ENCODE measurements around the gene FBXO46.

FBXO46 gene, protein sequence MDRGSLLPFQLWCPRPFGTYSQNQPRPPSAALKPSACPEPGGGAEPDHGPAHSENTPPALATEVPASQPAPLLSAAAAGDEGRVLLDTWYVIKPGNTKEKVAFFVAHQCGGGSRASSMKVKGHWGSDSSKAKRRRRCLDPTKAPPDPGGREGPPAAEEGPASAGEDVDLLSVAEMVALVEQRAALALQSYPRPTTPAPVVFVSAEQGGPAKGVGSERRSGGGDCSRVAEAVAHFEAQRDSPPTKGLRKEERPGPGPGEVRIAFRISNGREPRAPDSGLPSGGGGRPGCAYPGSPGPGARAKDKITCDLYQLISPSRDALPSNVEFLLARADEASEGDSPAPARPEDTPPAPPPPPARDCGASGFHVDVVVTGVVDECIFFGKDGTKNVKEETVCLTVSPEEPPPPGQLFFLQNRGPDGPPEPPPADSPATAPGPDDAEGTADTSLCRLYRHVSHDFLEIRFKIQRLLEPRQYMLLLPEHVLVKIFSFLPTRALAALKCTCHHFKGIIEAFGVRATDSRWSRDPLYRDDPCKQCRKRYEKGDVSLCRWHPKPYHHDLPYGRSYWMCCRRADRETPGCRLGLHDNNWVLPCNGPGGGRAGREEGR

DNA sequence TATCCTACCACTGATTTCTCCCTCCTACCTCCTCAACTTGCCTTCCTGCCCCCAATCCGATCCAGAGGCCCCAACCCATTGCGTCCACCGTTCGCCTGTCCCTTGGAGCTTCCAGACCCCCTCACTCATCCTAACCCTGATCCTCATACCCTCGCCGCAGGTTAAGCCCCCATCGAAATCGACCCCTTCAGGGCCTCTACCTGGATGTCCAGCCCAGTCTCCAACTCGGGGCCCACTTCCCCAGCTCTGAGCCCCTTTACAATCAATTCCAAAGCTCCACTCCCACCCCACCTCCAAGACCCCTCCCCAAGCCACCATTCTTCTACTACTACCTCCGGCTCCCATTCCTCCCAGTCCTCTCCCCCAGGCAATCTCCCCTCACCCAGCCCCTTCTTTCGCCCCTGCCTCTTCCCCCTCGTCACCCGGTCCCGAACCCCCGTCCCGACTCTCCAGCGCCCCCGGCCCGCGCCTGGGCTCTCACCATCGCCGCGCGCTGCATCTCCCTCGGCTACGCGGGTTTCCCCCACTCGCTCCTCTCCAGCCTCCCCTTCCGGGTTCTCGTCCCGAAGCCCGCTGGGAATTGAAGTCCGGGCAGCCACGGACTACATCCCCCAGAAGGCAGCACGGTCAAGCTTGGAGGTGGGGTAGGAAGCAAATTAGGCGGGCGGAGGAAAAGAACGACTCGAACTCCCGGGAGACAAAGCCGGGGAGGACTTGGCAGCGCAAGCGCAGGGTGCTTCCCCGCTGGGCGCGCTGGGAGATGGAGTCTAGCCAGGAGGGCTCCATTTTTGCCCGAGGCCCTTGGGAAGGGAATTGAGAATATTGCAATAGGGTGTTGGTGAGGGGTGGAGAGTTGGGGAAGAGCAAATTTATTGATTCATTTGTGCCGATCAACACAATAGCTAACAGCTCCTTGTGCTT, at the start of gene FBXO46:
Gene FBXO46 (minus strand): TSS at position 529 of the 921 bp plus-strand sequence. CDS start 17,401 bp downstream, outside the sequence.
- H3K9ac ChIP-seq (ENCODE audit: low read length): peak within 1 kb of the TSS; percentile 42
- H3K27ac ChIP-seq (ENCODE audit: low read depth, low read length): peak within 1 kb of the TSS; percentile 52
- no peaks in the 10 kb centered on the region for H3K36me3 ChIP-seq (ENCODE audit: control insufficient read depth, insufficient read depth, low read length)
- H3K4me3 ChIP-seq (ENCODE audit: low read length): peak within 1 kb of the TSS; percentile 84
- peaks cover 8% of the 10 kb centered on the region for H3K4me1 ChIP-seq (ENCODE audit: control insufficient read depth, insufficient read depth, low read length)
- no peaks in the 10 kb centered on the region for H3K27me3 ChIP-seq (ENCODE audit: control insufficient read depth, insufficient read depth, low read length)

DNA sequence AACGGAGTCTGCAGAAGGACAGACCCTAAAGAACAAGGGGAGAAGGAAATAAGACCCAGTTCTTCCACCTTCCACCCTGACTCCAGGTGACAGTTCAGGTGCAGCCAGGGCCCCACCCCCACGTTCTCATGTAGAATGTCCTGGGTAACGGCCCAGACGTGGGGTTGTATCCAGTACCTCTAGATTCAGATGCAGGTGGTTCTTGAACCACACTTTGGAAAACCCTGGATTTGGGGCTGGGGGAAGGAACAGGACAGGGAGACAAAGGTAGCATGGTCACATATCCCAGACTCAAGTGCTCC, 49.4 kb upstream of the FBXO46 start:
- Histone ChIP-seq H3K9ac (ENCODE audit: low read length) (no peak overlapping the region), H3K27me3 (ENCODE audit: control insufficient read depth, insufficient read depth, low read length) (no peaks in the 10 kb centered on the region), H3K4me3 (ENCODE audit: low read length) (peak overlapping the region; percentile 84), H3K27ac (ENCODE audit: low read depth, low read length) (peak overlapping the region; percentile 94), H3K36me3 (ENCODE audit: control insufficient read depth, insufficient read depth, low read length) (peaks cover 14% of the 10 kb centered on the region), H3K4me1 (ENCODE audit: control insufficient read depth, insufficient read depth, low read length) (peaks cover 31% of the 10 kb centered on the region)

DNA sequence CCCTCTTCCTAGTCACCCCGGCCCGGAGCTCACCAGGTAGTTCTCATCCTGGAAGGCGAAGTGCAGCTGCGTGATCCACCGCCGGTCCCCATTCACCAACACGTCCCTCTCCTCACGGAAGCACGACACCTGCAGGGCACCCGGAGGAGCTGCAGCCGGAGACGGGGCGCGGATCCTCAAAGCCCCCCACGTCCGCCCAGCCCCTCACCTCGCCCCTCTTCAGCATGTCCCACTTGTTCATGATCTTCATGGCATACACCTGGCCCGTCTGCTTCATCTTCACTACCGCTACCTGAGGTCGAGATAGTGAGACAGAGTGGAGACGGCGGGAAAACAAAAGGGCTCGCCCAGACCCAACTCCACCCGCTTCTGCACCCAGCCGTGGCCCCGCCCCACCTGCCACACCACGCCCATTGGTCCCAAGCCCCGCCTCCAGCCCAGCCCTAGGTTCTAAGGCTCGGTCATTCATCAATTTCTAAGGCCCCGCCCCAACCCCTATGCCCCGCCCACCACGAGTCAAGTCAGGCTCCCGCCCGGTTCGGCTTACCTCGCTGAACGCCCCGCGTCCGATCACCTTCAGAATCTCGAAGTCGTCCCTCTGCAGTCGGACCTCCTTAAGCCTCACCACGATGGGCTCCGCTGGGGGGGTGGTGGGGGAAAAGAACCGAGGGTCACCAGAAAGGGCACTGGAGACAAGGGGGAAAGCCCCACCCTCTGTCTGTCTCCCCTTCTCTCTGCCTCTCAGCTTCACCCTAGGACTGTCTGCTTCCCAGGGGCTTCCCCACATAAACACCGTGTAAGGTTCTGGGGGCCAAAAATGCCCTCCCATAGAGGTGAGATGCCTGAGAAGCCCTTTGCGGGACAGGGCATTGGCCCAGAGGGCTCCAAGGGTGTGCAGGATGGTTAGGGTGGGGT, 48.8 kb upstream of the FBXO46 start:
- H3K4me3 ChIP-seq (ENCODE audit: low read length): peak overlapping the region; percentile 84
- H3K9ac ChIP-seq (ENCODE audit: low read length): no peak overlapping the region
- no peaks in the 10 kb centered on the region for H3K27me3 ChIP-seq (ENCODE audit: control insufficient read depth, insufficient read depth, low read length)
- H3K36me3 ChIP-seq (ENCODE audit: control insufficient read depth, insufficient read depth, low read length): peaks cover 13% of the 10 kb centered on the region
- peak overlapping the region; percentile 94 for H3K27ac ChIP-seq (ENCODE audit: low read depth, low read length)
- H3K4me1 ChIP-seq (ENCODE audit: control insufficient read depth, insufficient read depth, low read length): peaks cover 25% of the 10 kb centered on the region

DNA sequence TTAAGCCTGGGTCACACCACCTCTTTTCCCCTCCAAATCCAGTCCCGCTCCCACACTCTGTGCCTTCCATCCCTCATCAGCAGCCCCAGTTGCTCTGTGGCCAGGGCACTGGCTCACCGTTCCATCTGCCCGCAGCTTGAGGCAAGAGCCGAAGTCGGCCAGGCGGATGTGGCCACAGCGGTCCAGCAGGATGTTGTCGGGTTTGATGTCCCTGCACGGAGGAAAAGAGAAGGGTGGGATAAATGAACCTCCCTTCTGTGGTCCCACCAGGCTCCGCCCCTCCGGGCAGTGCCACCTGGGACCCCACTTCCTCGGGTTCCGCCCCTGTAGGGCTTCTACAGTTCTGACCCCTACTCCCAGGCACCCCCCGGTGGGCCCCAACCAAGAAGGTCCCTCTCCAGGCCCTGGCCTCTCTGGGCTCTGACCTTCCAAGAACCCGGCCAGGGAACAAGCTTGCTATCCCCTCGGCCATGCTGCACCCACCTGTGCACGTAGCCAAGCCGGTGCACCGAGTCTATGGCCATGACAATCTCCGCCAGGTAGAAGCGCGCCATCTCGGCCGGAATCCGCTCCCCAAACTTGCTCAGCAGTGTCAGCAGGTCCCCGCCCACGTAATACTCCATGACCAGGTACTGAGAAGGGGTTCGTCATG, 47.4 kb upstream of the FBXO46 start:
- peaks cover 12% of the 10 kb centered on the region for H3K4me1 ChIP-seq (ENCODE audit: control insufficient read depth, insufficient read depth, low read length)
- H3K27ac ChIP-seq (ENCODE audit: low read depth, low read length): peak overlapping the region; percentile 22
- peaks cover 13% of the 10 kb centered on the region for H3K36me3 ChIP-seq (ENCODE audit: control insufficient read depth, insufficient read depth, low read length)
- no peaks in the 10 kb centered on the region for H3K27me3 ChIP-seq (ENCODE audit: control insufficient read depth, insufficient read depth, low read length)
- H3K4me3 ChIP-seq (ENCODE audit: low read length): no peak overlapping the region
- H3K9ac ChIP-seq (ENCODE audit: low read length): no peak overlapping the region

DNA sequence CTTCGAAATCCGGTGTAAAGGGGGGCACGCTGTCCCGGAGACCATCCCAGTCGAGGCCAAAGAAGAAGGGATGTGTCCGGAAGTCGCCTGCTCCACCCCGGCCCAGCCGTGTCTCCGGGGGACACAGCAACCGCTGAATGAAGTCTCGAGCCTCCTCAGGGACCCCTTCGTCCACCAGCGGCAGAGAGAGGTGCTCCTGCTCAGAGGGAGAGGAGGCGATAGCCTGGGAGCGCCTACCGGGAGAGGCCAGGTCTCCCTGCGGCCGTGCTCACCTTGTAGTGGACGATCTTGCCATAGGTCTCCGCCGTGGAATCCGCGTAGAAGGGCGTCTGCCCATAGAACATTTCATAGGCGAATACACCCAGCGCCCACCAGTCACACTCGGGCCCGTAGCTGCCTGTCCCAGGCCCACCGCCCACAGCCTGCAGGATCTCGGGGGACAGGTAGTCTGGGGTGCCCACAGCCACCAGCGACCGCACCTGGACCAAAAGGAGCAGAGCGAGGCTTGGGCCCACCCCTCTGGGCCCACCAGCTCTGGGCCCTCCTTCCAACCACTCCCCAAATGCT, 46.8 kb upstream of the FBXO46 start:
- peaks cover 9% of the 10 kb centered on the region for H3K4me1 ChIP-seq (ENCODE audit: control insufficient read depth, insufficient read depth, low read length)
- H3K27me3 ChIP-seq (ENCODE audit: control insufficient read depth, insufficient read depth, low read length): no peaks in the 10 kb centered on the region
- no peak overlapping the region for H3K9ac ChIP-seq (ENCODE audit: low read length)
- H3K4me3 ChIP-seq (ENCODE audit: low read length): no peak overlapping the region
- H3K27ac ChIP-seq (ENCODE audit: low read depth, low read length): no peak overlapping the region
- H3K36me3 ChIP-seq (ENCODE audit: control insufficient read depth, insufficient read depth, low read length): peaks cover 13% of the 10 kb centered on the region

DNA sequence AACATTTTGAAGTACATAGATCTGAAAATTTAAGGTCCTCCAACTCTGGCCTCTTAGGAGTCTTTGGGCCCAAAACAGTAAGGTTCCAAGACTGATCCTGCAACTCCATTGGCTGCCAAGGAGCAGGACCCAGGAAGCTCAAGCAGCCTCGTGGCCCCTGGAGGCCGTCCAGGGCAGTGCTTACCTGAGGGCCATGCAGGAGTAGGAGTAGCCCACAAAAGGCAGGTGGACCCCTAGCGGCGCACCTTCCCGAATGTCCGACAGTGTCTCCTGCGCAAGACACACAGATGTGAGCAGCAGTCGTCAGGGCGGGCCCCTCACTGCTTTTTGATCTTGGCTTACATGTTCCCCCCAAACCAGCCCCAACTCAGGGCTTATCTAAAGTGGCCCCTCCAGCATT, 44.1 kb upstream of the FBXO46 start:
- Histone ChIP-seq H3K36me3 (ENCODE audit: control insufficient read depth, insufficient read depth, low read length) (peaks cover 16% of the 10 kb centered on the region), H3K4me3 (ENCODE audit: low read length) (no peak overlapping the region), H3K27me3 (ENCODE audit: control insufficient read depth, insufficient read depth, low read length) (no peaks in the 10 kb centered on the region), H3K27ac (ENCODE audit: low read depth, low read length) (no peak overlapping the region), H3K4me1 (ENCODE audit: control insufficient read depth, insufficient read depth, low read length) (peaks cover 6% of the 10 kb centered on the region), H3K9ac (ENCODE audit: low read length) (no peak overlapping the region)

DNA sequence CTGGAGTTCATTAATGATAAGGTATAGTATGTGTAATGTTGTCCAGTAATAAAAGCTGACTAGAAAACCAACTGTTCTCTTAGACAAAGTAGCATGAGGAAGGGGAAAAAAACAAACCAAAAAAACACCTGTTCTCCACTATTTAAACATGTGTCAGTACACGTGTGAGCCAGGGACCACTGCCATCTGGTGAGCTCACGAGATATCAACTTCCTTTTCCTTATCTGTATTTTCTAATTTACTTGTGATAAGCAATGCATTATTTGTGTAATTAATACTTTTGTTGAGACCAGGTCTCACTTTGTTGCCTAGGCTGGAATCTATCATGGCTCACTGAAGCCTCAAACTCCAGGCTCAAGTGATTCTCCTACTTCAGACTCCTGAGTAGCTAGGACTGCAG, 42.7 kb upstream of the FBXO46 start:
- H3K9ac ChIP-seq (ENCODE audit: low read length): no peak overlapping the region
- H3K27ac ChIP-seq (ENCODE audit: low read depth, low read length): no peak overlapping the region
- H3K27me3 ChIP-seq (ENCODE audit: control insufficient read depth, insufficient read depth, low read length): no peaks in the 10 kb centered on the region
- peaks cover 16% of the 10 kb centered on the region for H3K36me3 ChIP-seq (ENCODE audit: control insufficient read depth, insufficient read depth, low read length)
- H3K4me3 ChIP-seq (ENCODE audit: low read length): no peak overlapping the region
- H3K4me1 ChIP-seq (ENCODE audit: control insufficient read depth, insufficient read depth, low read length): peaks cover 4% of the 10 kb centered on the region

DNA sequence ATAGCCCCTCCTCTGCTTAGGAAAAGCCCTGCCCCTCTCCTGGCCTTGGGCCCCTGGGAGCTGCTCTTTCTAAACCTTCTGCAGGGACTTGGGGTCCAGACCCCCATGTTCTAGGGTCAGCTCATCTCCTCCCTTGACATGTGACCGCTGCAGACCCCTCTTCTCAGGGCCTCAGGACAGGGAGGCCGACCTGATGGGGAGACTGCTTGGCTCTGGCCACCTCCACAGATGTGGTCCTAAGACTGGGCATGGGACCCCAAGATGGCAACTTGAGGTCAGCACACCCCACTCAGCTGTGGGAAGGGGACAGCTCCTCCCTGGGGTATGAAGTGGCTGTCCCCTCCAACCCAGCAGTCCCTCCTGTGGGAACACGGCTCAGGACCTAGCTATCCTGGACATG, 42.2 kb upstream of the FBXO46 start:
- no peak overlapping the region for H3K9ac ChIP-seq (ENCODE audit: low read length)

DNA sequence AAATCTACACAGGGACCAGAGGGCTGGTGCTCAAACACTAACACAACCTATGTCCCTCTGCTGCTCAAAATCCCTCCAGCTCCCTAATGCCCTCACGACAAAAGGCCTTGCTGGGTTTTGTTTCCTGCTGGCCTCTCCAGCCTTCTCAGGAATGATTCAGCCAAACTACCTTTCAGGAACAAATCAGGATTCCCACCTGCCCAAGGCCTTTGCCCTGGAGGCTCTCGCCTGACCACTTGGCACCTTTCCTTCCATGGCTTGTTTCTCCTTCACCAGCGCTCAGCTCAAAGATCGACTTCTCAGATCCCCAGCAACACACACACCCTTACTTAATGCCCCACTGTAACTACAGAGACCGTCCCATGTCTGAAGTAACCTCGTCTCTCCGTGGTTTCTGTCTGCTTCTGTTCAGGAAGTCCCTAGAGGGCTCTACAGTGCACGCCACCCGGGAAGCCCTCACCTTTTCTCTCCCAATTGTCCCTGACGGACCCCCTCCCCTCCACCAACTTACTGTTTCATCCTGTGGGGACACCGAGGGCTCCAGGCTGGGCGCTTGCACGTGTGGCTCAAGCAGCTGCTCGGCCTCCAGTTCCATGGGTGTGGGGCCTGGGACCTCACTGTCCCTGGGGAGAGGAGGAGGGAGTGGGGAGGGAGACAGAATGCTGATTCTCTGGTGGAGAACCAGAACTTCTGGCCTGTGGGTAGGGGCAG, 41.6 kb upstream of the FBXO46 start:
- Histone ChIP-seq H3K4me1 (ENCODE audit: control insufficient read depth, insufficient read depth, low read length) (peaks cover 4% of the 10 kb centered on the region), H3K4me3 (ENCODE audit: low read length) (no peak overlapping the region), H3K27ac (ENCODE audit: low read depth, low read length) (no peak overlapping the region), H3K9ac (ENCODE audit: low read length) (no peak overlapping the region), H3K27me3 (ENCODE audit: control insufficient read depth, insufficient read depth, low read length) (no peaks in the 10 kb centered on the region), H3K36me3 (ENCODE audit: control insufficient read depth, insufficient read depth, low read length) (peaks cover 8% of the 10 kb centered on the region)

More for the DNA sequence above, 42.2 kb upstream of the FBXO46 start:
- Histone ChIP-seq H3K27ac (ENCODE audit: low read depth, low read length) (no peak overlapping the region), H3K4me1 (ENCODE audit: control insufficient read depth, insufficient read depth, low read length) (peaks cover 4% of the 10 kb centered on the region), H3K36me3 (ENCODE audit: control insufficient read depth, insufficient read depth, low read length) (peaks cover 13% of the 10 kb centered on the region), H3K4me3 (ENCODE audit: low read length) (no peak overlapping the region), H3K27me3 (ENCODE audit: control insufficient read depth, insufficient read depth, low read length) (no peaks in the 10 kb centered on the region)

DNA sequence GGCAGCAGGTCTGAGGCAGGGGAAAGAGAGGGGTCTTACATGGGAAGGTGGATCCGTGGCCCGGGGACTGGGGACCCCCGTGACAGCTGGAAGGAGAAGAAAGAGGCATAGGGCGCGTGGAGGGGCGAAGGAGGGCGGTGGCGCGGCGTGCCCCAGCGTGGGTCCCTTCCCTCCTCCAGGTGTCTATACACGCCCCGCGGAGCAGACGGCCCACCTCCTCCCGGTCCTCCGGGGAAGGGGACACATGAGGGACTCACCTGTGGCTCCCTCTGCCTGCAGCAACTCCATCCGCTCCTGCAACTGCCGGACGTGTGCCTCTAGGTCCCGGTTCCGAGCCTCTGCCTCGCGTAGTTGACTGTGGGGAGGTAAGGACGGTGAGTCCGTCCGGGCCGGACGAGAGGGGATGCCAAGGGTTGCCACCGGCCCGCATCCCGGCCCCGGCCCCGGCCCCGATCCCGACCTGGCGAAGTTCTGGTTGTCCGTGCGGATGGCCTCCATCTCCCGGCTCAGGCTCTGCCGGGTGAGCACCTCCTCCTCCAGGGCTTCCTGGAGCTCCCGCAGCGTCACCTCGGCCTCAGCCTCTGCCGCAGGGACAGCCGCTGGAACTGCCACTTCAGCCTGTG, 40.7 kb upstream of the FBXO46 start:
- Histone ChIP-seq H3K4me3 (ENCODE audit: low read length) (peak overlapping the region; percentile 68), H3K27ac (ENCODE audit: low read depth, low read length) (peak overlapping the region; percentile 93), H3K36me3 (ENCODE audit: control insufficient read depth, insufficient read depth, low read length) (peaks cover 3% of the 10 kb centered on the region), H3K4me1 (ENCODE audit: control insufficient read depth, insufficient read depth, low read length) (peaks cover 8% of the 10 kb centered on the region), H3K27me3 (ENCODE audit: control insufficient read depth, insufficient read depth, low read length) (no peaks in the 10 kb centered on the region), H3K9ac (ENCODE audit: low read length) (no peak overlapping the region)
